ENCODE measurements around the gene RAB26.
"Not testable (repeated sequence)": the region's sequence is repeated elsewhere in the genome, so short reads cannot be mapped to it uniquely, and the experiment has no call there.

The RAB26 gene

DNA sequence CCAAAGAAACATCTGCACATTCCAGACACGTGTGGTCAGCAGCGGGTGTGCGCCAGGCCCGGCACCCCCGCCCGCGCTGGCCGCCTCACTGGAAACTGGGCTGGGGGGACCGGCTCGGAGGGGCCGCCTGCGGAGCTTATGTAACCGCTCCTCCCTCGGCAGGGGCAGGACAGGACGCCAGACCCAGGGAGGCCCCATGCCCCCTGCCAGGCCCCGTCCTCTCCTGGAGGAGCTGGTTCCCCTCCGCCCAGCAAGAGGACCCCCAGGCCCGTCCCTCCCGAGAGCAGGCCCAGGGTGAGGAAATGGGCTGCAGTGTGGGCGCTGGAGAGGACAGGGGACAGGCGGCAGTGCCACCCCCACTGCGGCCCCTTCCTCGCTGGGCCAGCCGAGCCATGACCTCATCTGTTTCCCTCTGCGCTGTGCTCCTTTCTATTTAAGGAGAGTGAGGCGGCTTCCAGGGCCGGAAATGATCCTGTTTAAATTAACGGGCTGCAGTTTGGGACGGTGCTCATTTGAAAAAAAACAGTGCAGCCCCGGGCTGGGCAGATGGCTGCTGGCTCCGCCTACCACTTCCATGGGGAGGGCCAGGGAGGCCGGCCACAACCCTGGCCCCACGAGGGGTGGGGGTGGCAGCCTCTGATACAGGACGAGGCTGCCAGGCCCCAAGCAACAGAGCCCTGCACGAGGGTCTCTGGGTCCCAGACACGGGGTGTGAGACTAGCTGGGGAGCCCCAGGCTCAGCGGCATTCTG, 23.6 kb upstream of the RAB26 start:
- Histone ChIP-seq H2BK12ac (ENCODE audit: low read length) (peak overlapping the region; percentile 46), H2AK5ac (ENCODE audit: low read length) (peak overlapping the region; percentile 21), H3K79me2 (ENCODE audit: control insufficient read depth, insufficient read depth, low read length, poor library complexity) (peaks cover 13% of the 10 kb centered on the region), H3K79me1 (ENCODE audit: low read length) (peaks cover 23% of the 10 kb centered on the region), H3K27ac (ENCODE audit: low read depth, low read length) (peak overlapping the region; percentile 91), H3K4me1 (ENCODE audit: control insufficient read depth in 1 of 2, insufficient read depth in 2 of 2, low read length in 2 of 2) (peaks cover 31 to 36% of the 10 kb centered on the region in 2 experiments), H3K18ac (ENCODE audit: low read length) (peak overlapping the region; percentile 75), H3K4me2 (ENCODE audit: low read length) (peak overlapping the region; percentile 50), H2BK120ac (ENCODE audit: insufficient read depth, low read length, poor library complexity) (peak overlapping the region; percentile 89), H4K8ac (ENCODE audit: low read depth, low read length) (peak overlapping the region; percentile 51), H4K12ac (ENCODE audit: low read depth, low read length) (peak overlapping the region; percentile 22), H4K91ac (ENCODE audit: low read depth, low read length) (peak overlapping the region; percentile 87), H3K14ac (ENCODE audit: low read length) (peak overlapping the region; percentile 78), H3K4ac (ENCODE audit: low read depth, low read length) (peak overlapping the region; percentile 39), H2BK5ac (ENCODE audit: low read depth, low read length, poor library complexity) (peak overlapping the region; percentile 61)
- not testable (repeated sequence) for H2AFZ ChIP-seq (ENCODE audit: insufficient read depth, low read length, poor library complexity); DNase-seq; H3K4me3 ChIP-seq (ENCODE audit: low read depth, low read length); H3K9me3 ChIP-seq (ENCODE audit: insufficient read depth, low read depth, low read length); H3K9ac ChIP-seq (ENCODE audit: low read length); H3K23ac ChIP-seq (ENCODE audit: low read length); H3K27me3 ChIP-seq (ENCODE audit: insufficient read depth, low read length); H3K36me3 ChIP-seq (ENCODE audit: control insufficient read depth in 1 of 2, insufficient read depth in 2 of 2, low read length in 2 of 2)
- WGBS (ENCODE audit: extremely low coverage, insufficient coverage, insufficient read length), result no CpG with 5 or more reads among the region's 37 CpGs

- Histone ChIP-seq H3K79me1 (ENCODE audit: low read length) (peaks cover 23% of the 10 kb centered on the region), H3K79me2 (ENCODE audit: control insufficient read depth, insufficient read depth, low read length, poor library complexity) (peaks cover 13% of the 10 kb centered on the region), H3K4ac (ENCODE audit: low read depth, low read length) (peak overlapping the region; percentile 39), H2AK5ac (ENCODE audit: low read length) (peak overlapping the region; percentile 4), H2BK5ac (ENCODE audit: low read depth, low read length, poor library complexity) (peak overlapping the region; percentile 61), H3K18ac (ENCODE audit: low read length) (peak overlapping the region; percentile 75), H3K27ac (ENCODE audit: low read depth, low read length) (peak overlapping the region; percentile 91), H2BK120ac (ENCODE audit: insufficient read depth, low read length, poor library complexity) (peak overlapping the region; percentile 29), H3K14ac (ENCODE audit: low read length) (peak overlapping the region; percentile 78), H4K91ac (ENCODE audit: low read depth, low read length) (peak overlapping the region; percentile 87), H3K4me2 (ENCODE audit: low read length) (peak overlapping the region; percentile 50), H2BK12ac (ENCODE audit: low read length) (peak overlapping the region; percentile 46), H3K4me1 (ENCODE audit: control insufficient read depth in 1 of 2, insufficient read depth in 2 of 2, low read length in 2 of 2) (peaks cover 31 to 36% of the 10 kb centered on the region in 2 experiments)
- not testable (repeated sequence) for H3K36me3 ChIP-seq (ENCODE audit: control insufficient read depth in 1 of 2, insufficient read depth in 2 of 2, low read length in 2 of 2); H4K12ac ChIP-seq (ENCODE audit: low read depth, low read length); H3K9me3 ChIP-seq (ENCODE audit: insufficient read depth, low read depth, low read length); H2AFZ ChIP-seq (ENCODE audit: insufficient read depth, low read length, poor library complexity); DNase-seq; H4K8ac ChIP-seq (ENCODE audit: low read depth, low read length); H3K4me3 ChIP-seq (ENCODE audit: low read depth, low read length); H3K27me3 ChIP-seq (ENCODE audit: insufficient read depth, low read length); H3K23ac ChIP-seq (ENCODE audit: low read length); H3K9ac ChIP-seq (ENCODE audit: low read length)
- no CpG with 5 or more reads among the region's 11 CpGs for WGBS (ENCODE audit: extremely low coverage, insufficient coverage, insufficient read length)
These were observed 22.8 kb upstream of the RAB26 start for GRCh38 chr16:2125609-2126008.

DNA sequence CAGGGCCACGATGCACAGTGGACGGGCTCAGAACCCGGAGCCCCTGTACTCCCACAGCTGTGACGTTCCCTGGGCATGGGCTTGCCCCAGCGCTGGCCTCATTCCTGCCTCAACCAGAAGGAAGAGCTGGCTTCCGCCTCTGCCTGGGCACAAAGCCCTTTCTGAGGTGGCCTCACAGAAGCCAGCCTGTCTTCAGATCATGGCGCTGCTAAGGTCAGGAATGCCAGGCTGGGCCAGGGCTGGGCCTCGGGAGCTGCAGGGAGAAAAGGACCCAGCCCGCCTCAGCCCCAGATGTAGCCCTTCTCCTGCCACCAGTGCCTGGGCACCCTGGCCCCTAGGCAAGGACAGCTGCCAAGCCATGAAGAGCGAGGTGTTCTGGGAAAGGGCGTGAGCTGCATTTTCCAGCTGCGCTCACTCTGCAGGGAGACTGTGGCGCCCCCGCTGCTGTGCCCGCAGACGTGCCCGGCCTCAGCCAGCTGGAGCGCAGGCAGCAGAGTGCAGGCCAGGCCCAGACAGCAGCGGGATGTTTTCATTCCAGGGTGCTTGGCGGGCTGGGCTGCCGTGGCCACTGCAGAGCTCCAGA, 22.2 kb upstream of the RAB26 start:
- Histone ChIP-seq H3K79me1 (ENCODE audit: low read length) (peaks cover 23% of the 10 kb centered on the region), H3K4ac (ENCODE audit: low read depth, low read length) (peak overlapping the region; percentile 59), H2BK12ac (ENCODE audit: low read length) (peak overlapping the region; percentile 72), H3K79me2 (ENCODE audit: control insufficient read depth, insufficient read depth, low read length, poor library complexity) (peaks cover 13% of the 10 kb centered on the region), H4K12ac (ENCODE audit: low read depth, low read length) (peak overlapping the region; percentile 56), H3K14ac (ENCODE audit: low read length) (peak overlapping the region; percentile 65), H3K4me1 (ENCODE audit: control insufficient read depth in 1 of 2, insufficient read depth in 2 of 2, low read length in 2 of 2) (peaks cover 31 to 36% of the 10 kb centered on the region in 2 experiments), H3K18ac (ENCODE audit: low read length) (peak overlapping the region; percentile 40), H4K91ac (ENCODE audit: low read depth, low read length) (peak overlapping the region; percentile 87)
- H3K9me3 ChIP-seq (ENCODE audit: insufficient read depth, low read depth, low read length); H3K4me2 ChIP-seq (ENCODE audit: low read length); H3K4me3 ChIP-seq (ENCODE audit: low read depth, low read length); H3K27me3 ChIP-seq (ENCODE audit: insufficient read depth, low read length); H2BK5ac ChIP-seq (ENCODE audit: low read depth, low read length, poor library complexity); H2BK120ac ChIP-seq (ENCODE audit: insufficient read depth, low read length, poor library complexity); H3K27ac ChIP-seq (ENCODE audit: low read depth, low read length); DNase-seq; H4K8ac ChIP-seq (ENCODE audit: low read depth, low read length); H3K9ac ChIP-seq (ENCODE audit: low read length); H3K23ac ChIP-seq (ENCODE audit: low read length); H3K36me3 ChIP-seq (ENCODE audit: control insufficient read depth in 1 of 2, insufficient read depth in 2 of 2, low read length in 2 of 2); H2AK5ac ChIP-seq (ENCODE audit: low read length); H2AFZ ChIP-seq (ENCODE audit: insufficient read depth, low read length, poor library complexity): not testable (repeated sequence)
- WGBS (ENCODE audit: extremely low coverage, insufficient coverage, insufficient read length), result no CpG with 5 or more reads among the region's 21 CpGs

DNA sequence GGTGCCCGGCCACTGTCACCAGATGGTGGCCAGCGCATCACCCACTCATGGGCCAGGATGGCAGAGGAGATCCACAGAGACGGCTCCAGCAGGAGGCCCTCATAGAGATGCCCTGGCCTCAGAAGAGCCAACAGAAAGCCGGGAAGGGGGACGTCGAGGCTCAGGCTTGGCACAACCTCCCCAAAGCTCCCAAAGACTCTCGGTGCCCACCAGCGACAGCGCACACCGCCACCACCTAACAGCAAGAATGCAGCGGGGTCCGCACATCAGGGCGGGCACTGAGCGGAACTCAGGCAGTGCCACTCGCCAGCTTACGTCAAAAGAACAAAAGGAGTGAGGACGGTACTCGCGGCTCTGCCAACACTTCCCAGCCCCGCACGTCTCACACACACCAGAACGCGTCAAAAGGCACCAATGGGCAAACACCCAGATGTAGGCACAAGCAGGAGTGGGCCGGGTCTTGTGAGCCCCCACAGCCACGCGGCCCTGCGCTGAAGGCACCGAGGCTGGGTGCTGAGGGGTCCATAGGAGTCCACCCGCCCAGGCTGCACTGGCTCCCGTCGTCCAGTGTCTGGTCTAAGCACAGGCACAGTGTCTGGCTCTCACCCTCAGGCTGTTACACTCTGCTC, 21.4 kb upstream of the RAB26 start:
- H4K91ac ChIP-seq (ENCODE audit: low read depth, low read length), result peak overlapping the region; percentile 20
- H3K27me3 ChIP-seq (ENCODE audit: insufficient read depth, low read length); DNase-seq; H4K8ac ChIP-seq (ENCODE audit: low read depth, low read length); H3K9me3 ChIP-seq (ENCODE audit: insufficient read depth, low read depth, low read length); H3K4me2 ChIP-seq (ENCODE audit: low read length); H3K4me3 ChIP-seq (ENCODE audit: low read depth, low read length); H2BK5ac ChIP-seq (ENCODE audit: low read depth, low read length, poor library complexity); H3K36me3 ChIP-seq (ENCODE audit: control insufficient read depth in 1 of 2, insufficient read depth in 2 of 2, low read length in 2 of 2); H3K9ac ChIP-seq (ENCODE audit: low read length); H3K27ac ChIP-seq (ENCODE audit: low read depth, low read length); H3K23ac ChIP-seq (ENCODE audit: low read length): not testable (repeated sequence)
- H3K18ac ChIP-seq (ENCODE audit: low read length), result peak overlapping the region; percentile 85
- no CpG with 5 or more reads among the region's 31 CpGs for WGBS (ENCODE audit: extremely low coverage, insufficient coverage, insufficient read length)
- peaks cover 31 to 36% of the 10 kb centered on the region in 2 experiments for H3K4me1 ChIP-seq (ENCODE audit: control insufficient read depth in 1 of 2, insufficient read depth in 2 of 2, low read length in 2 of 2)
- H3K79me1 ChIP-seq (ENCODE audit: low read length), result peaks cover 23% of the 10 kb centered on the region
- peak overlapping the region; percentile 19 for H2BK12ac ChIP-seq (ENCODE audit: low read length)
- H3K79me2 ChIP-seq (ENCODE audit: control insufficient read depth, insufficient read depth, low read length, poor library complexity), result peaks cover 11% of the 10 kb centered on the region
- H2BK120ac ChIP-seq (ENCODE audit: insufficient read depth, low read length, poor library complexity), result peak overlapping the region; percentile 3
- H2AFZ ChIP-seq (ENCODE audit: insufficient read depth, low read length, poor library complexity), result peak overlapping the region; percentile 45
- H3K4ac ChIP-seq (ENCODE audit: low read depth, low read length), result peak overlapping the region; percentile 35
- H3K14ac ChIP-seq (ENCODE audit: low read length), result peak overlapping the region; percentile 8
- H2AK5ac ChIP-seq (ENCODE audit: low read length), result peak overlapping the region; percentile 85
- peak overlapping the region; percentile 22 for H4K12ac ChIP-seq (ENCODE audit: low read depth, low read length)

Data from trophoblast cell (in vitro differentiated cells and primary cell).